GM12874 (cell line): Measurements from ENCODE around the gene MED12L.

Experiments
- TF ChIP-seq, protein P1 (sequence below): IDR thresholded peaks from 2 replicates; pipeline ENCODE4 v1.5.1; 2011; ENCODE audit warnings: low read depth, mild to moderate bottlenecking, control low read depth, low read length, moderate library complexity; ENCODE audit not compliant: insufficient read depth

MED12L gene

DNA sequence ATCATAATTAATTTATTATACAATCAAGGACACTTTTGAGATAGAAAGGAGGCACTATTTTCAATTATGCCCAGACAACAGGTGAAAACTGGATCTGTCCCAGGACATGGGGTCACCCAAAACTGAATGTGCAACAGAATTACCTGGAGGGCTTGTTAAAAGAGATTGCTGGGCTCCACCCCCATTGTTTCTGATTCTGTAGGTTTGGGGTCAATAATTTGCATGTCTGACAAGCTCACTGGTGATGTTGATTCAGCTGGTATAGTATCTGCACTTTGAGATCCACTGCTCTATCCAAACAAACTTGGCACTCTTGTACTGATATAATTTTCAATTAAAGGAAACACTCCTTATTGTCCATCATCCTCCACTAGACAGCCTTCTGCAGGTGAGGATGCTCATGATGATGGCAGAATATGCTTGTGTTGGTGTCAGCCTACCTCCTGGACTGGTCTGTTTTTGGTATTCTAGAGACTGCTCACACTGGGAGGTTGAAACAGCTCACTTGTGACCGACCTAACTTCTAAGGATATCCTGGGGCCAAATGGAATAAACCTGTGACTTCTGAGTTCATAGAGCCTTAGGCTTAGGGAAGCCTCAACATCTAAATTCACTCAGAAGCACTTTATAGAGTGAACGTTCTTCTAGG lies 190.7 kb downstream of the MED12L start:
- TF ChIP-seq, protein P1, sequence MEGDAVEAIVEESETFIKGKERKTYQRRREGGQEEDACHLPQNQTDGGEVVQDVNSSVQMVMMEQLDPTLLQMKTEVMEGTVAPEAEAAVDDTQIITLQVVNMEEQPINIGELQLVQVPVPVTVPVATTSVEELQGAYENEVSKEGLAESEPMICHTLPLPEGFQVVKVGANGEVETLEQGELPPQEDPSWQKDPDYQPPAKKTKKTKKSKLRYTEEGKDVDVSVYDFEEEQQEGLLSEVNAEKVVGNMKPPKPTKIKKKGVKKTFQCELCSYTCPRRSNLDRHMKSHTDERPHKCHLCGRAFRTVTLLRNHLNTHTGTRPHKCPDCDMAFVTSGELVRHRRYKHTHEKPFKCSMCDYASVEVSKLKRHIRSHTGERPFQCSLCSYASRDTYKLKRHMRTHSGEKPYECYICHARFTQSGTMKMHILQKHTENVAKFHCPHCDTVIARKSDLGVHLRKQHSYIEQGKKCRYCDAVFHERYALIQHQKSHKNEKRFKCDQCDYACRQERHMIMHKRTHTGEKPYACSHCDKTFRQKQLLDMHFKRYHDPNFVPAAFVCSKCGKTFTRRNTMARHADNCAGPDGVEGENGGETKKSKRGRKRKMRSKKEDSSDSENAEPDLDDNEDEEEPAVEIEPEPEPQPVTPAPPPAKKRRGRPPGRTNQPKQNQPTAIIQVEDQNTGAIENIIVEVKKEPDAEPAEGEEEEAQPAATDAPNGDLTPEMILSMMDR: no peak

GRCh38 chr3:151276687-151277042 lies 191.2 kb downstream of the MED12L start:
- TF ChIP-seq, protein P1: no peak

DNA sequence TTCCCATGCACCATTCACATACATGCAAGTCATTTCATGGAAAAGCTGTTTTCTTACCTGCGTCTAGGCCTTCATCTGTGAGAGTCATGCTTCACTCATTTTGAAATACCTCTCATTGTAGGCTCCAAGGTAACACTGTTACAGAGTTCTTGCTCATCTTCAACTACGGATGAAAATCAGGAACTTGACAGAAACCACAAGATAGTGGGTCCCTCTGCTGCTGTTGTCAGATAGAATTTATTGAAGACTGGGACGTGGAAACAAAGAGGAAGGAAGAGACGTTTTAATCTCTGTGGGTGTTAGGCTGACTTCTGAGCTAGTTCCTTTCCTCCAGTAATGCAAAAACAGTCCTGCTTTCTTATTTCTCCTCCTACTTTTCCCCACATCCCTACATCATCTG lies 192.8 kb downstream of the MED12L start, which contains the start of gene P2RY14:
Gene P2RY14 (minus strand): TSS at position 313 of the 400 bp plus-strand sequence. CDS start 64,226 bp downstream, outside the sequence.
- TF ChIP-seq, protein P1: no peak

GRCh38 chr3:151281671-151282324 lies 196.3 kb downstream of the MED12L start:
- TF ChIP-seq, protein P1: no peak

DNA sequence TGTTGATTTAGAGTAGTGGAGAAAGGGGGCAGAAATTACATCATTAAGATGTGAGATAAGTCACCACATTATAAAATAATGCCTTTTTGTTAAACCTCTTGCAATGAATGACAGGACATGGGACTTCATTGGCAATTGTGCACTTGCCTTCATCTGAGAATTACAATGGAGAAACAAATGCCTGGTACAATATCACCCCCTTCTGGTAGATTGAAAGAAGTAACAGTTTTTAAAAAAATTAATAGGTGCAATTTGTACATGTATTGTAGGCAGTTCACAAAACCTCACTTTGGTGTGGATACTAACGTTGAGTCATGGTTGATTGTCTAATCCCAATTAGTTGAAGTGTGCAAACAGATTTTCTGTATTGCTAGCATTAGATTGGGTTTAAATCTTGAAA lies 197.5 kb downstream of the MED12L start:
- TF ChIP-seq, protein P1: peak; percentile 37; the same call in 1 of the 2 replicates

DNA sequence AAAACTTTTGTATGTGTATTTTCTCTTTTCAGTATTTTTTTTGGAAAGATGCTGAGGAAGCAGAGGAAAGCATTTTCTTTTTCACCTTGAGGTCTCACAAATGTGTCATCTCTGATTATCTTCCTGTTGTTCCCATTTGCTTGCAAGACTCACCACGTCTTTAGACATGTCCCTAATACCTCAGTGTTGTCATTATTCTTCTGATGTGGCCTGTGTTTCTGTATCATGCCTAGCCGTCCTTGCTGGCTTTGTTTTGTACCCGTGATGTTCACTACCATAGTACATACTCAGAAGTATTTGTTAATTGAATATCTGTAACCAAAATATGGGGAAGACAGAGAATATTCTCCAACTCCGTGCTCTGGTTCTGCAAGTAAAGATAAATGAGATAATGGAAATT lies 197.9 kb downstream of the MED12L start:
- TF ChIP-seq, protein P1: no peak

DNA sequence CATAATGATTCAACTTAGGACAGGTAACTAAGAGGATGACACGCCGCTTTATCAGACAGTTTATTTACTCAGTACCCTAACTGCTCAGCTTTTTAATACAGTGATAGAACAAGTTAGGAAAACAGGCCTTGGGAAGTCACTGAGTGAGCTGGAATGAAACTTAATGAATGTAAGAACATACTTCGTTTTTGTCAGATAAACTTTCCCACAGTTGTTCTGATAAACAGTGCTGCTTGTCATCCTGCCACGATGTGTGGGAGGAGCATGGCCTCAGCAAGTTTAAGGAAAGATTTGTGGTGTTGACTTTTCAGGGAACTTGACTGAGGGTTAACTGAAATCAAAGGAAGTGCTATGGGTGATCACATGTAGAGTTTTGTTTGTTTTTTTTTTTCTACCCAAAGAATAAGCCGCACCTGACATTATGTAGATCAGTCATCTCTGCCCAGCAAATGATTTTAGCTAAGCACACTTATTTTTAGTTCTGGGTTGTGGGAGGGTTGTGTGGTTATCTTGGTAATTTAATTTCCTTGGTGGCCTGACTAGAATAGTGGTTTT lies 198.5 kb downstream of the MED12L start:
- TF ChIP-seq, protein P1: no peak
